Esophagus muscularis mucosa (tissue), 4 donors: ENCODE data around the gene ZNF787. TPM values are rescaled to one million over a fixed set of nuclear protein-coding genes. Genes with fewer than 3 reads are reported as not detected.

Source experiments
- DNase-seq: peaks from one replicate; pipeline ENCODE4 v3.0.0-alpha.2; 2017; ENCODE audit errors: extremely low spot score
- H3K27ac ChIP-seq, 4 donors: fragments of 200-600 bp; sonication (generic); replicated peaks in 1 of 4; 1 replicate in 3 of 4; 2 replicates in 1 of 4; pipeline ENCODE4 v1.5.1; 2016 to 2019; ENCODE audit warnings: mild to moderate bottlenecking in 1 of 4
- H3K27me3 ChIP-seq, 4 donors: fragments of 200-600 bp; sonication (generic); one replicate each; pipeline versions ENCODE4 v1.5.1 to v1.6.0; 2016 to 2019
- H3K36me3 ChIP-seq, 4 donors: fragments of 200-600 bp; sonication (generic); one replicate each; pipeline ENCODE4 v1.5.1; 2016 to 2019
- H3K4me1 ChIP-seq, 4 donors: fragments of 200-600 bp; sonication (generic); one replicate each; pipeline ENCODE4 v1.5.1; 2016 to 2019
- H3K4me3 ChIP-seq, 4 donors: fragments of 200-600 bp; sonication (generic); 1 replicate in 2 of 4; 2 replicates in 2 of 4; pipeline ENCODE4 v1.5.1; 2016 to 2019; ENCODE audit warnings: mild to moderate bottlenecking in 4 of 4, moderate library complexity in 1 of 4
- H3K9me3 ChIP-seq, 4 donors: fragments of 200-600 bp; sonication (generic); 1 replicate in 3 of 4; 2 replicates in 1 of 4; pipeline ENCODE4 v1.5.1; 2016 to 2019
- EP300 ChIP-seq: sonication (generic); formaldehyde crosslinking; IDR thresholded peaks from one replicate; pipeline ENCODE4 v1.6.1; 2017; ENCODE audit warnings: antibody characterized with exemption
- POLR2A ChIP-seq: fragments of 450-650 bp; IDR thresholded peaks from one replicate; pipeline ENCODE4 v1.6.1; 2017; ENCODE audit warnings: antibody characterized with exemption, moderate library complexity, mild to moderate bottlenecking, low read depth
- POLR2AphosphoS5 ChIP-seq, 2 donors: sonication (generic); formaldehyde crosslinking; IDR thresholded peaks; one replicate each; pipeline ENCODE4 v1.6.1; 2017; ENCODE audit warnings: antibody characterized with exemption in 2 of 2
- WGBS: methylation state at CpG from one replicate; pipeline ENCODE4 v1.1.5; 2018; 5-methylcytosine and 5-hydroxymethylcytosine counted together
- intact Hi-C: fragments of 100-400 bp; cut with DNase I; formaldehyde crosslinking; loops from one replicate; pipeline ENCODE4 v1.15.1; 2023
- total RNA-seq, 4 donors: library from RNA; depleted of rRNA; stranded (reverse); fragments of >200 nt; gene quantifications; one replicate each; pipeline versions ENCODE4 v1.1.0 to v1.2.1, GENCODE V29; 2016
- TF ChIP-seq, protein P1 (sequence below), 3 experiments: fragments of 200-600 bp in 2 of 3; fragments of 450-650 bp in 1 of 3; sonication (generic) in 2 of 3; IDR thresholded peaks; one replicate each; pipeline ENCODE4 v1.5.1; 2017 to 2019; ENCODE audit warnings: antibody characterized with exemption in 3 of 3, mild to moderate bottlenecking in 2 of 3, moderate library complexity in 1 of 3

The ZNF787 gene
- total RNA-seq, 4 donors from 2014 or later = 15.0 to 34.2 (median 28.4) TPM

- Histone ChIP-seq H3K27me3 (no peaks in the 10 kb centered on the region), H3K27ac (no peak overlapping the region), H3K4me3 (no peak overlapping the region), H3K4me1 (peaks cover 22 to 43% (median 36%) of the 10 kb centered on the region in 4 donors), H3K9me3 (no peaks in the 10 kb centered on the region), H3K36me3 (peaks cover 11 to 58% (median 35%) of the 10 kb centered on the region in 4 donors)
- no peak for DNase-seq
- TF ChIP-seq POLR2AphosphoS5 (IDR thresholded peaks at IDR 0.05) = no peak
- TF ChIP-seq, protein P1, sequence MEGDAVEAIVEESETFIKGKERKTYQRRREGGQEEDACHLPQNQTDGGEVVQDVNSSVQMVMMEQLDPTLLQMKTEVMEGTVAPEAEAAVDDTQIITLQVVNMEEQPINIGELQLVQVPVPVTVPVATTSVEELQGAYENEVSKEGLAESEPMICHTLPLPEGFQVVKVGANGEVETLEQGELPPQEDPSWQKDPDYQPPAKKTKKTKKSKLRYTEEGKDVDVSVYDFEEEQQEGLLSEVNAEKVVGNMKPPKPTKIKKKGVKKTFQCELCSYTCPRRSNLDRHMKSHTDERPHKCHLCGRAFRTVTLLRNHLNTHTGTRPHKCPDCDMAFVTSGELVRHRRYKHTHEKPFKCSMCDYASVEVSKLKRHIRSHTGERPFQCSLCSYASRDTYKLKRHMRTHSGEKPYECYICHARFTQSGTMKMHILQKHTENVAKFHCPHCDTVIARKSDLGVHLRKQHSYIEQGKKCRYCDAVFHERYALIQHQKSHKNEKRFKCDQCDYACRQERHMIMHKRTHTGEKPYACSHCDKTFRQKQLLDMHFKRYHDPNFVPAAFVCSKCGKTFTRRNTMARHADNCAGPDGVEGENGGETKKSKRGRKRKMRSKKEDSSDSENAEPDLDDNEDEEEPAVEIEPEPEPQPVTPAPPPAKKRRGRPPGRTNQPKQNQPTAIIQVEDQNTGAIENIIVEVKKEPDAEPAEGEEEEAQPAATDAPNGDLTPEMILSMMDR (IDR thresholded peaks at IDR 0.05) = no peak
- no peak for TF ChIP-seq POLR2A
- TF ChIP-seq EP300 = no peak
- 84% methylated on average over 15 of the region's 66 CpGs for WGBS
- intact Hi-C loops = no loop called here
Measured at GRCh38 chr19:56088497-56089215, 32.4 kb downstream of the ZNF787 start.

- Histone ChIP-seq H3K9me3 (no peaks in the 10 kb centered on the region), H3K4me3 (no peak overlapping the region), H3K27me3 (no peaks in the 10 kb centered on the region), H3K27ac (no peak overlapping the region), H3K36me3 (peaks cover 11 to 50% (median 29%) of the 10 kb centered on the region in 4 donors), H3K4me1 (peaks cover 22 to 43% (median 36%) of the 10 kb centered on the region in 4 donors)
- intact Hi-C loops = no loop called here
- no peak for DNase-seq
- TF ChIP-seq EP300 (no peak), POLR2AphosphoS5 (IDR thresholded peaks at IDR 0.05) (no peak), POLR2A (no peak)
- TF ChIP-seq, protein P1 (IDR thresholded peaks at IDR 0.05) = no peak
- WGBS = 72% methylated on average over 85 of the region's 104 CpGs
Measured at GRCh38 chr19:56087647-56088496, 33.2 kb downstream of the ZNF787 start.

- WGBS = 79% methylated on average over 28 of the region's 49 CpGs
Measured at GRCh38 chr19:56086671-56087430, 34.2 kb downstream of the ZNF787 start.

More at GRCh38 chr19:56086671-56087430, 34.2 kb downstream of the ZNF787 start:
- Histone ChIP-seq H3K27me3 (no peaks in the 10 kb centered on the region), H3K4me3 (no peak overlapping the region), H3K36me3 (peaks cover 11 to 47% (median 29%) of the 10 kb centered on the region in 4 donors), H3K4me1 (peaks cover 22 to 40% (median 32%) of the 10 kb centered on the region in 4 donors), H3K27ac (no peak overlapping the region), H3K9me3 (no peaks in the 10 kb centered on the region)
- no peak for DNase-seq
- TF ChIP-seq POLR2A (no peak), POLR2AphosphoS5 (IDR thresholded peaks at IDR 0.05) (no peak), EP300 (no peak)
- TF ChIP-seq, protein P1 (IDR thresholded peaks at IDR 0.05) = no peak
- intact Hi-C loops = no loop called here
